22Rv1 (cell line): ENCODE data around the gene TBCEL.

Source experiments
- ZFX ChIP-seq: fragments of 450-650 bp; IDR thresholded peaks from 2 replicates; pipeline ENCODE4 v1.6.1; 2017; ENCODE audit warnings: antibody characterized with exemption, borderline replicate concordance
- TF ChIP-seq, protein P1 (sequence below): fragments of 450-650 bp; IDR thresholded peaks from 2 replicates; pipeline ENCODE4 v1.5.1; 2017; ENCODE audit warnings: mild to moderate bottlenecking

DNA sequence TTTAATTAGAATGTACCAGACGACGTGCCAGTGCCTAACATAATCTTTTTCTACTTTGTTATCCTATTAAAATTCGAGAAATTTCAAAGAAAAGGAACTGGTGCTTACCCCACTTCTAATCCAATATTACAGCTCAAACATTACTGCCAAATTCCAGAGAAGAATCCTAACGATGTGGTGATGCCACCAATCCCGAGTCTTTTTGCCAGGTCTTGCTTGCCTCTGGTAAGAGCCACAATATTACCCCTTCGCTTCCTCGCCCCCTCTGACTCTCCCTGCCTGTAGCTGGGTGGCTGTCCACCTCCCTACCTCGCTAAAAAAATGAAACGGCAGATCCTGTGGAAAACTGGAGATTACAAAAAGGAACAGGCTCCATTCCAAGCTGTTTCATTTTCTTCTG lies 49.4 kb upstream of the TBCEL start:
- TF ChIP-seq, protein P1, sequence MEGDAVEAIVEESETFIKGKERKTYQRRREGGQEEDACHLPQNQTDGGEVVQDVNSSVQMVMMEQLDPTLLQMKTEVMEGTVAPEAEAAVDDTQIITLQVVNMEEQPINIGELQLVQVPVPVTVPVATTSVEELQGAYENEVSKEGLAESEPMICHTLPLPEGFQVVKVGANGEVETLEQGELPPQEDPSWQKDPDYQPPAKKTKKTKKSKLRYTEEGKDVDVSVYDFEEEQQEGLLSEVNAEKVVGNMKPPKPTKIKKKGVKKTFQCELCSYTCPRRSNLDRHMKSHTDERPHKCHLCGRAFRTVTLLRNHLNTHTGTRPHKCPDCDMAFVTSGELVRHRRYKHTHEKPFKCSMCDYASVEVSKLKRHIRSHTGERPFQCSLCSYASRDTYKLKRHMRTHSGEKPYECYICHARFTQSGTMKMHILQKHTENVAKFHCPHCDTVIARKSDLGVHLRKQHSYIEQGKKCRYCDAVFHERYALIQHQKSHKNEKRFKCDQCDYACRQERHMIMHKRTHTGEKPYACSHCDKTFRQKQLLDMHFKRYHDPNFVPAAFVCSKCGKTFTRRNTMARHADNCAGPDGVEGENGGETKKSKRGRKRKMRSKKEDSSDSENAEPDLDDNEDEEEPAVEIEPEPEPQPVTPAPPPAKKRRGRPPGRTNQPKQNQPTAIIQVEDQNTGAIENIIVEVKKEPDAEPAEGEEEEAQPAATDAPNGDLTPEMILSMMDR = no peak
- TF ChIP-seq ZFX = no peak
